Heart left ventricle (tissue), 13 donors: ENCODE data around the gene ARHGEF28.

Experiments
- CTCF ChIP-seq, 12 donors: fragments of 200-600 bp; sonication (generic) in 4 of 12; IDR thresholded peaks; one replicate each; pipeline versions ENCODE4 v1.5.0 to v1.8.0; 2018 to 2022; ENCODE audit warnings: antibody characterized with exemption in 12 of 12, mild to moderate bottlenecking in 5 of 12
- POLR2A ChIP-seq, 2 donors: fragments of 450-650 bp; IDR thresholded peaks; one replicate each; pipeline ENCODE4 v1.6.1; 2017; ENCODE audit warnings: antibody characterized with exemption in 2 of 2, mild to moderate bottlenecking in 2 of 2, moderate library complexity in 2 of 2
- donor health status: ischemic (EF 13 %, LVEDD 7.1; RV severe dilation, severe dysfunction).
- donor health status: DM: no; HTN: yes; CAD: no.
- donor health status: DM: no; HTN: no; CAD: no.
- donor health status: ischemic (EF 25% LVEDD 6.9; RV normal size, moderate dysfunction).
- donor health status: ischemic (EF 25% LVEDD 5.7; RV mildly dilated, moderate dysfunction).
- donor health status: ischemic (EF 35%, LVEDD 5.7; RV mildly dilated, moderate dysfunction).
- donor health status: nonischemic (EF 11% LVEDD 7.7; RV severe dilation, severe dysfunction).
- donor health status: DM: yes; HTN: yes; CAD: no.
- donor health status: PGD.
- donor health status: ischemic (EF 29% LVEDD 5.4; RV normal size, mild dysfunction).
- donor health status: nonischemic (EF 23%, LVEDD 6.1; RV moderate dilation, normal function).

DNA sequence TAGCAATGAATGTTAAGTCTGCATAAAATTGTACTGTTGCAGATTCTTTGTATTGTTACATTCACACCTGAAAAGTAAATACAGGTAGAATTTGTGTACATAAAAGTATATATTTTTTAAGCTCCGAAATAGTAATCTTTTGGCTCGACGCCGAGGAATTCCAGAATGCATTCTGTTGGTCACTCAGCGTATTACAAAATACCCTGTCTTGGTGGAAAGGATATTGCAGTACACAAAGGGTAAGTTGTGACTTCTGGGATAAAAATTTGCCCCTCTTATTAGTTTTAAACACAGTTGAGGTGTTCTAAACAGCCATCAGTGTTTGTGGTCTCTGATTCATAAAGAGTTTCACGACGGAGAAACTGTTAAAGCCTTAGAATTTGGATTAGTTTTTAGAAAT, 257.6 kb downstream of the ARHGEF28 start:
- no peak for TF ChIP-seq CTCF (IDR thresholded peaks at IDR 0.05)
- no peak for TF ChIP-seq POLR2A (IDR thresholded peaks at IDR 0.05)
